Fibroblast of lung (primary cell): ENCODE data around the gene SAMD13.

Experiments
- CTCF ChIP-seq, 2 donors: IDR thresholded peaks in 1 of 2; conservative IDR thresholded peaks in 1 of 2; 1 replicate in 1 of 2; 2 replicates in 1 of 2; pipeline ENCODE4 v1.5.1; 2011 to 2012; ENCODE audit warnings: low read length in 2 of 2, control low read depth in 1 of 2, inconsistent platforms in 1 of 2, low read depth in 1 of 2, mild to moderate bottlenecking in 1 of 2
- EZH2 ChIP-seq: IDR thresholded peaks from 2 replicates; pipeline ENCODE4 v1.5.1; 2012; ENCODE audit warnings: low read length, control low read depth, mild to moderate bottlenecking; ENCODE audit errors: missing control alignments

- TF ChIP-seq EZH2, result no peak
- TF ChIP-seq CTCF (conservative IDR thresholded peaks at IDR 0.05 in 1 of 2, IDR thresholded peaks at IDR 0.05 in 1 of 2; ENCODE audit: low read depth in 1 of 2, low read length in 2 of 2), result no peak
Measured at GRCh38 chr1:84265867-84266266, 35.6 kb upstream of the SAMD13 start.
